HG02610 (cell line): ENCODE results near the gene DISP2.

Source experiments
- ATAC-seq: cut with Tn5 transposase; IDR thresholded peaks from one replicate; pipeline ENCODE4 v1.9.1; 2021; ENCODE audit warnings: mild to moderate bottlenecking, moderate library complexity; ENCODE audit not compliant: unreplicated experiment

The DISP2 gene

GRCh38 chr15:40357723-40358470 lies at the start of gene DISP2:
Gene DISP2 (plus strand): TSS chr15:40358219. CDS start chr15:40358322, 103 bp downstream.
- ATAC-seq, result peak; percentile 82

- ATAC-seq, result no peak
Measured at GRCh38 chr15:40309344-40309862, 48.6 kb upstream of the DISP2 start.

- no peak for ATAC-seq
Measured at GRCh38 chr15:40310001-40310959, 47.7 kb upstream of the DISP2 start.

- no peak for ATAC-seq
Measured at GRCh38 chr15:40310993-40311392, 47.0 kb upstream of the DISP2 start.

GRCh38 chr15:40312370-40313158 lies 45.5 kb upstream of the DISP2 start:
- no peak for ATAC-seq

- ATAC-seq, result no peak
Measured at GRCh38 chr15:40313531-40314398, 44.3 kb upstream of the DISP2 start.

- ATAC-seq, result no peak
Measured at GRCh38 chr15:40314723-40315276, 43.2 kb upstream of the DISP2 start.

- no peak for ATAC-seq
Measured at GRCh38 chr15:40316931-40317330, 41.1 kb upstream of the DISP2 start.

- ATAC-seq, result no peak
Measured at GRCh38 chr15:40317580-40317979, 40.4 kb upstream of the DISP2 start.

- ATAC-seq, result no peak
Measured at GRCh38 chr15:40320409-40320808, 37.6 kb upstream of the DISP2 start.

- no peak for ATAC-seq
Measured at GRCh38 chr15:40320931-40321371, 37.1 kb upstream of the DISP2 start.

- ATAC-seq, result no peak
Measured at GRCh38 chr15:40322531-40323238, 35.3 kb upstream of the DISP2 start.

- peak; percentile 87 for ATAC-seq
Measured at GRCh38 chr15:40323239-40323952, 34.6 kb upstream of the DISP2 start, which contains the start of gene INAFM2. Gene INAFM2 (plus strand): TSS chr15:40323692. CDS start chr15:40324056, 364 bp downstream.

GRCh38 chr15:40323953-40324937 lies 33.8 kb upstream of the DISP2 start:
- ATAC-seq, result peak; percentile 6

- ATAC-seq, result no peak
Measured at GRCh38 chr15:40325188-40325587, 32.8 kb upstream of the DISP2 start.

- ATAC-seq, result no peak
Measured at GRCh38 chr15:40325700-40326099, 32.3 kb upstream of the DISP2 start.

- ATAC-seq, result no peak
Measured at GRCh38 chr15:40327457-40327856, 30.6 kb upstream of the DISP2 start.
